GM18868 (cell line): ENCODE measurements around the gene APMAP.

Experiments used
- ATAC-seq: cut with Tn5 transposase; IDR thresholded peaks from one replicate; pipeline ENCODE4 v1.9.1; 2021; ENCODE audit warnings: mild to moderate bottlenecking, moderate library complexity; ENCODE audit not compliant: unreplicated experiment

APMAP gene, protein sequence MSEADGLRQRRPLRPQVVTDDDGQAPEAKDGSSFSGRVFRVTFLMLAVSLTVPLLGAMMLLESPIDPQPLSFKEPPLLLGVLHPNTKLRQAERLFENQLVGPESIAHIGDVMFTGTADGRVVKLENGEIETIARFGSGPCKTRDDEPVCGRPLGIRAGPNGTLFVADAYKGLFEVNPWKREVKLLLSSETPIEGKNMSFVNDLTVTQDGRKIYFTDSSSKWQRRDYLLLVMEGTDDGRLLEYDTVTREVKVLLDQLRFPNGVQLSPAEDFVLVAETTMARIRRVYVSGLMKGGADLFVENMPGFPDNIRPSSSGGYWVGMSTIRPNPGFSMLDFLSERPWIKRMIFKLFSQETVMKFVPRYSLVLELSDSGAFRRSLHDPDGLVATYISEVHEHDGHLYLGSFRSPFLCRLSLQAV

GRCh38 chr20:24992487-24993205 is at the start of gene APMAP:
TSS of gene APMAP (minus strand) at chr20:24992751. CDS start at chr20:24992688, 63 bp downstream.
- peak; percentile 97 for ATAC-seq

- no peak for ATAC-seq
Measured at GRCh38 chr20:25041813-25042530, 49.4 kb upstream of the APMAP start.

DNA sequence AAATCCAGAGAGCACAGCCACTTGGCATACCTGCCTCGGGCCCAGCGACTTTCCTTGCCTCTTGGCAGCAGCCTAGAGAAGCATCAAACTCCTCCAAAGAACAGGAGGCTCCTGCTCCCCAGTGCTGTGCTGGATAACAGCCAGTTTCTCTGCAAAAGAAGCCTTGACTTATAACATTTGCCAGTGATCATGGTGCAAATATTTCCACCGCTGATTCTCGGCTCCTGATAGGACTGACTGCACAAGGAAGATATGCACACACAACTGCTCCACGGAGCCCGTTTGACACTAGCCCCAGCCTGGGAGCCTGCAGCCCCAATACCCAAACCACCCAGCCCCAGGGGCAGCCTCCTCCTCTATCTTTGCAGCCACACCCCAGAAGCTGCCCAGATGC is 47.9 kb upstream of the APMAP start:
- no peak for ATAC-seq

DNA sequence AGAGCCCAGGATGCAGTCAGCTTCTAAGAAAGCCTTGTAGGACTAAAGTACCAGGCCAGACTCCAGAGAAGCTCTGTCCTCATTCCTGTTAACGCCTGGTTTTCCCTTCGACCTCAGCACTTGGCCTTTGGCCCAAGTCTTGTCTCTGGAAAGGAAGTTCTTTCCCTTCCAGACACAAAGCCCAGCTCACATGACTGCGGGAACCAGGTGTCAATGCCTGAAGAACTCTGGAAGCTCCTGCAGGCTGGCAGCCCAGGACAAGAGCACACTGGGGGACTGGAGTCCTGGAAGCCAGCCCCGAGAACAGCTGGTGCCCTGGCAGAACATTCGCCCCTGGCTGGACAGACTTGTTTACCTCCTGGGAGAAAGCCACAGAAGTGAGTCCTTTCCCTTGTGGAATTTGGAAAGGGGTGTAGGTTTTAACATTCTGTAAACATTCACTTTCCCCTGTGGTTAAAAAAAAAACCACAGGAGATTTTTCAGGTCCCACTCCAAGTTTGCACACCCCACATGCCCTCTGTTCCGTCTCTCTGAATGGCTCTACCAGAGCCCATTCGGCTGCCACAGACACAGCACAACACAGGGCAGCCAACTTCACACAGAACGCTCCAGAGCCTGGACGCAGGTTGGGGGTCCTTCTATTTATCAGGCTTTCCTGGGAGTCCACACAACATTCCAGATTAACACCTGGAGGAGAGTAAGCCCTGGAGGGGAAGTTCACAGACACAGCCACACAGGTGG is 47.3 kb upstream of the APMAP start:
- no peak for ATAC-seq

- ATAC-seq, result no peak
Measured at GRCh38 chr20:25038591-25039015, 46.1 kb upstream of the APMAP start.

DNA sequence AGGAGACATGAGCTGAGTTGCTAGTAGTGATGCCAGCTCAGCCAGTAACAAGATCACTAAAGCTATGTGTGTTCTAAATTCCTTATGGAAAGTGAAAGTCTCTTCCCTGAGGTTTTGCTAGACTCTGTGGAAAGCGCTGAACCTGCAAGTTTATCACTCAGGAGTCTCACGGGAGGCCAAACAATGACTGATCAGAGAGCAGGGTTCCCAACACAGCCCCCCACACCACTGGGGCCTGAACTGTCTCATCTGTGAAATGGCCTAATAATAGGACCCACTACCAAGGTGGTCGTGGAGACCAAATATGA is 45.5 kb upstream of the APMAP start:
- no peak for ATAC-seq

GRCh38 chr20:25037288-25038102 is 44.9 kb upstream of the APMAP start:
- ATAC-seq, result no peak

DNA sequence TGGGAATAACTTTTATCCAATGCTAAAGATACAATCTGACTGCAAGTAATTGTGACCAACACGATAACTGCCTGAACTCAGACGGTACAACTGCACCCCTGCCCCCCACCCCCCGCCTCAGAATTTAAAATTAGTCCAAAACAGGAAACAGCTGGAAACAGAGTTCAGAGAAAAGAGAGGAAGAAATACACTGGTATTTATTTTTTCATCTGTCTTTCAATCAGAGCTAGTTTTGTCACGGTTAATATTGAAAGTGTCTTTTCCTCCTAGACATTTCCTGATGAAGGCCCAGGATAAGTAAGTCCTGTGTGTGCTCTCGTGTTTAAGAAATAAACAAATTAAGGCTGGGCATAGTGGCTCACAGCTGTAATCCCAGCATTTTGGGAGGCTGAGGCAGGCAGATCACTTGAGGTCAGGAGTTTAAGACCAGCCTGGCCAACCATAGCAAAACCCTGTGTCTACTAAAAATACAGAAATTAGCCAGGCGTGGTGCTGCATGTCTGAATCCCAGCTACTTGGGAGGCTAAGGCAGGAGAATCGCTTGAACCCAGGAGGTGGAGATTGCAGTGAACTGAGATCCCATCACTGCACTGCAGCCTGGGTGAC is 43.9 kb upstream of the APMAP start:
- peak; percentile 6 for ATAC-seq

DNA sequence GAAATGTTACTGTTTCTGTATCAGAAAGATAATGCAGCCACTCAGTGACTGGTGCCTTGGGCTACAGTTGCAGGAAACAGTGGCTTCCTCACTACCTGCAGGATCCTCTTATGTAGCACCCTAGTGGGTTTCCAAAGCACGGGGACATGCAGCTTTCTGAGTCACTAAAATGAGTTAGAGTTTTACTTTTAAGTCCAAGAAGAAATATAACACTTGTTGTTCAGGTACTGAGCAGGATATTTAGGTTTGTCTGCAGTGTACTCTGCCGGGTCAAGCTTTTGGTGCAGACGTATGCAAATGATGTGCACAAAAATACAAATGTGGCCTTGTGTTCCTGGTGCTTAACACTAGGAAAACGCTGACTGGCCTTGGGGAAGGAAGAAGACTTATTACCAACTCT is 43.4 kb upstream of the APMAP start:
- ATAC-seq, result peak; percentile 40

DNA sequence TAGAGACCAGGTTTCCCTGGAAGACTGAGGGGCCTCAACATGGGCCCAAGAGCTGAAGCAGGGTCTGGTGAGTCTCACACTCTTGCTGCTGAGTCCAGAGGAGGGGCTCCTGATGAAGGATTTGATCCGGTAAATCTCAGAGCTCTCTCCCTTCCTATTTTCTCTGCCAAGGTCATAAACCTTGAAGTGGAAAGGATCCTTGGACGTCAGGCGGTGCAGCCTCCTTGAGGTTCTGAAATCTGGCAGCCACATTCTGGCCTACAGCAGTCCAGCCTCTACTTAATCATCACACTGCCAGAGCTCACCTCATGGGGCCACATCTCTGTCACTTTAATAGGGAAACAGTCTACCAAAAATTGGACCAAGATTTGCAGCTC is 41.4 kb upstream of the APMAP start:
- no peak for ATAC-seq

- ATAC-seq, result no peak
Measured at GRCh38 chr20:25033265-25033923, 40.8 kb upstream of the APMAP start.

DNA sequence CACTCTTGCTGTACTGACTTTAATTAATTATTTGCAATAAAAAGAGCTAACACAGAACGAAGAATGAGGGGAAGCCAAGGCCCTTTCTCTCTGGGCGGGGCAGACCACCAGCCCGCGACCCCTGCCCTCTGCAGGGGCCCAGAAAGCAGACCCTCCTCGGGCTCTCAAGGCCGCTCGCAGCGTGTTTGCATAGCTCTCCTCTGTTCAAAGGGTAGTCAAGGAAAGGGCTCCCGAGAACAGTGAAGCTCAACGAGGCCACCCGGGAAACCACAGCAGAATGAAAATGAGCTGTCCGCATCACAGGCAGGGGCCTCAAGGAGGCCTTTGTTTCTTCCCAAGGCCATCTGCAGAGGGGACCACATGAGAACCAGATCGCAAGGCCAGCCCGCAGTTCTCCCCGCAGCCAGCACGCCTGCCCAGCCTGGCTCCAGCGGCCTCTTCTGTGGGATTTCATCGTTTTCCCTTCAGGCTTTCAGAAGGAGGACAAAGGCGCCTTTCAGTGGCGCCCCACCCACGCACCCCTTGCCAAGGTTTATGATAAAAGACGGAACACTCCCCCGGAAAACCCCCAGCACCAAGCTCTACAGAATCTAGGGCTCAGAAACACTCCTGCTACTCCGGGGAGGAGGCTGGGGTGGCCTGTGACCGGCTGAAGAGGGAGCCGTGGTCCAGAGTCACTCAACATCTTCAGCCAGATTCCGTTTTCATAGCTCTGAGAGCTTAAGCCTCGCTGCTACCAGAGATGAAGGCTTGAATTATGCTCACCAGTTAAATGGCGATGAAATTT is 40.1 kb upstream of the APMAP start:
- no peak for ATAC-seq

DNA sequence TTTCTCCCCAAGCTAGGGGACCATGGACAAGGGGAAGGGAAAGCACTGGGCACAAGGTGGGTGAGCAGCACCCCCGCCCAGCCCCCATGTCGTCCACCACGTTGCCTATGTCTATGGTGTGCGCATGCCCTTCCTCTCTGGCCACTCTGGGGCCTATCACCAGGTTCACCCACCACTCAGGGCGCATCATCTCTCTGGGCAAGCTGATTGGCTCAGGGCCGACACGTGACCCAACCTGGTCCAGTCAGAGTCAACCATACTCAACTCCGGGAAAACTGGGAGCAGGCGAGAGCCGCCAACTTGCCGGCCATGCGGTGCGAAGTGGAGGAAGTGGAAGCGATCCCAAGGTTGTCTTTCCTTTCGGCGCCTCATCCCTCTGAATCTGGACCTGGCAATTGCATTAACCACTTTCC is 39.5 kb upstream of the APMAP start:
- ATAC-seq, result no peak

- ATAC-seq, result no peak
Measured at GRCh38 chr20:25031241-25031640, 38.7 kb upstream of the APMAP start.

DNA sequence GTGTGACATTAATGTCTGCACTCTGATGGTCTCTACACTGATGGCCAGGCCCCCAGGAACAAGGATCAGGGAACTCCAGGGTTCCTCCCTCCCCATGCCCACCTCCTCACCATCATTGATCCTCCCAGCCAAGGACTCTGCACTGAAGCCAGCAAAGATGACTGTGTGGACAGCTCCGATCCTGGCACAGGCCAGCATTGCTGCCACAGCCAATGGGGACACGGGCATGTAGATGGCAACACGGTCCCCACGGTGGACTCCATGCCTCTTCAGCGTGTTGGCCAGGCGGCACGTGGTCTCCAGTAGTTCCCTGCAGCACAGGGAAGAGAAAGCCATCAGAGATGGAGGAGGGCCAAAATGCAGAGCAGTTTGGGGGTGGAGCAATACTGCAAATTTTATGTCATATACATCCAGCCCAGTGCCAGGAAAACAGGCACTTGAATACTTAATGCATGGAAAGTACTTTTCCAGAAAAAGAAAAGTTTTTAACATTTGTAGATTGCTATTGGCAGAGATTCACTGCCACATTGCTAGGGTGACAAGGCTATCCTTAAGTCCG is 38.2 kb upstream of the APMAP start:
- ATAC-seq, result no peak

DNA sequence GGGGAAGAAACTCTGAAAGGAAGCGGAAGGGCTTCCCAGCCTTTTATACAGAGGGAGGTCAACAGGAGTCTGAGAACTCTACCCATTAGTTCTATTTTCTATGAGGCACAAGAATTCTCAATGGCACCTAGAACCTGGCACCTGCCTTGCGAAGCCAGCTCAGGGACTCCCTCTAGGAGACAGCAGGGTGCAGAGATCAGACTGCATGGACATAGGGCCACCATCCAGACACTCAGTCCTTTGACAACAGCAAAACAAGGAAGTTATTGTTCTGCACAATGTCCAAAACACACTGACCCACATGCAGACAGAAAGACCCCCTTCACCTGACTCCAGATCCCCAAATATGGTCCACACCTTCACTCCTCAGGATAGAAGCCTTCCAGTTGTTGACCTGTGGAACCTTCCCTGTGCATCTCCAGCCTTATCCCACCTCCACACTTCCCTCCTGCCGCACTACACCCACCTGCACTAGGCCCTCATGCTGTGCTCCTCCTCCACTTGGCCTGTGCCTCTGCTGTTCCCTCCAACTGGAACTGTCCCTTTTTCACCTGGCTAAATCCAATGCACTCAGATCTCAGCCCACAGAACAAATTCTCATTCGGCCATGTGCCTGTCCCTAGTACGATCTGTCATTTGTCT is 37.6 kb upstream of the APMAP start:
- ATAC-seq, result no peak

DNA sequence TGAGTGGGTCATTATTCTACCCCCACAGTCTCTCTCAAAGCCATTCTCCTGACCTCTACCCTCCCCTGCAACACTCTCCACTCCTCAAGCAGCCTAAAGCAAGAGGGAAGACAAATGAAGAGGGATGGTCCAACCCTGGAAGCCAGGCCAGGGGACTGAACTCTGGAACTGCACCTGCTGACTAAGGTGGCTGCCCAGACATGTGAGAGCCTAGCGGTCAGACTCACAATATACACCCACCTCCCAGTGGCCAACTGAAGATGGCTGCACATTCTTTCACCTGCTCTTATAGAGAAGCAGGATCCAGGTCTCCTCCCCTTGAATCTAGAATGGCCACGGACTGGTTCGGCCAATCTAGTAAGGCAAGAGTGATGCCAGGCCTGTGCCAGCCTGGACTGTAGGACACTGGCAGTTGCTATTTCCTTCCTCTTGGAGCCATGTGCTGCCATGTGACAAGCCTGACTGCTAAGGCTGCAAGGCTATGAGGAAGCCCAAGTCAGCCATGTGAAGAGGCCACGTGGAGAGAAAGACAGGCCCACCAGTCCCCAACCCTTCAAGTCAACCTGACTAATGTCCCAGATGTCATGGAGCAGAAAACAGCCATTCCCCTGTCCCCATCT is 33.5 kb upstream of the APMAP start:
- ATAC-seq, result no peak
